ENCODE results near the gene WNK1.

GRCh38 chr12:709455-710020 lies 42.8 kb upstream of the WNK1 start:
- TF ChIP-seq POLR2AphosphoS5 (IDR thresholded peaks at IDR 0.05; ENCODE audit: low read depth, low read length): no peak
- no peak for TF ChIP-seq TAF1 (IDR thresholded peaks at IDR 0.05; ENCODE audit: borderline replicate concordance, low read depth, low read length)
